Nephron progenitor cell (in vitro differentiated cells): ENCODE measurements around the gene CNKSR2.

Source experiments
- DNase-seq: peaks from one replicate; pipeline ENCODE4 v3.0.0; 2021
- H3K27ac Mint-ChIP-seq: 2 replicates; pipeline ENCODE4 v1.8.0; 2021; ENCODE audit warnings: mild to moderate bottlenecking, moderate library complexity, mixed read lengths
- H3K27me3 Mint-ChIP-seq: 2 replicates; pipeline ENCODE4 v1.8.0; 2021; ENCODE audit warnings: mild to moderate bottlenecking, low read depth, mixed read lengths; ENCODE audit not compliant: poor library complexity
- H3K36me3 Mint-ChIP-seq: 2 replicates; pipeline ENCODE4 v1.8.0; 2021; ENCODE audit warnings: low read depth, mixed read lengths
- H3K4me1 Mint-ChIP-seq: 2 replicates; pipeline ENCODE4 v1.8.0; 2021; ENCODE audit warnings: mixed read lengths
- H3K4me3 Mint-ChIP-seq: 2 replicates; pipeline ENCODE4 v1.8.0; 2021; ENCODE audit warnings: mild to moderate bottlenecking, moderate library complexity, mixed read lengths
- H3K9me3 Mint-ChIP-seq: 2 replicates; pipeline ENCODE4 v1.8.0; 2021; ENCODE audit warnings: mild to moderate bottlenecking, moderate library complexity, mixed read lengths
- TF ChIP-seq, protein P1 (sequence below): fragments of 200-600 bp; sonication (generic); IDR thresholded peaks from 2 replicates; pipeline ENCODE4 v1.5.0; 2021; ENCODE audit warnings: antibody characterized with exemption

Gene CNKSR2

DNA sequence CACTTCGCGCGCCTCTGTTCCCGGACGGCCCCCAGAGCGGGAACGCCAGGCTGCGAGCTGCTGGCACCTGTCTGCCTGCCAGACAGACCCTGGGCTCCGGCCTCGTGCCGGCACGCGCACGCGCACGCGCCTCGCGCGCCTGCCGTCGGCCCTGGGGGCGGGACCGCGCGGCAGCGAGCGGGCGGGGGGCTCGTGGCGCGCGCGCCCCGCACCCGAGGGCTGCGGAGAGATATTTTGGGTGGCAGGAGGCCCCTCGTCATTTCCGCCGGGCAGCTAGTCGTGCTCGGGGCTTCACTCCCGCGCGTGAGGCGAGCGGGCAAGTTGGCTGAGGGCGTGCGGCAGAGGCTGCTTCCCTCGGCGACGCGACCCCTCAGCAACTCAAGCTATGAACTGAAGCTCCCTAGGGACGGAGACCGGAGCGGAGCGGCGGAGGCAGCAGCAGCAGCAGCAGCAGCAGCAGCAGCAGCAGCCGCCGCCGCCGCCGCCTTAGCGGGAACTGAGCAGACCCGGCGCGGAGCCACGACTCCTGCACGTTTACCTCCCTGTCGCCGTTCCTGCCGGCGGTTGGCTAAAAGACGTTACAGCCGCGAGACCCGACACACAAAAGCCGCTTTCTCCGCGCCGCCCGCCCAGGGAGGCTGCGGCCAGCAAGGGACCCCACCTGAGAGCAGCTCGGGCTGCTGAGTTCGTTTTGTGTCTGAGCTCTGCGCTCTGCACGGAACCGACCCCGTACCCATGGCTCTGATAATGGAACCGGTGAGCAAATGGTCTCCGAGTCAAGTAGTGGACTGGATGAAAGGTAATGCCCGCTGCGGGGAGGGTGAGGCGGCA, at the start of gene CNKSR2:
Gene CNKSR2 (plus strand): TSS at position 256 of the 831 bp plus-strand sequence. CDS start 480 bp downstream, at position 736.
- H3K36me3 Mint-ChIP-seq = no peaks in the 10 kb centered on the region
- peak; percentile 91 for DNase-seq
- no peaks in the 10 kb centered on the region for H3K9me3 Mint-ChIP-seq
- H3K27me3 Mint-ChIP-seq = peaks cover 28% of the 10 kb centered on the region
- H3K4me1 Mint-ChIP-seq = peaks cover 24% of the 10 kb centered on the region
- TF ChIP-seq, protein P1, sequence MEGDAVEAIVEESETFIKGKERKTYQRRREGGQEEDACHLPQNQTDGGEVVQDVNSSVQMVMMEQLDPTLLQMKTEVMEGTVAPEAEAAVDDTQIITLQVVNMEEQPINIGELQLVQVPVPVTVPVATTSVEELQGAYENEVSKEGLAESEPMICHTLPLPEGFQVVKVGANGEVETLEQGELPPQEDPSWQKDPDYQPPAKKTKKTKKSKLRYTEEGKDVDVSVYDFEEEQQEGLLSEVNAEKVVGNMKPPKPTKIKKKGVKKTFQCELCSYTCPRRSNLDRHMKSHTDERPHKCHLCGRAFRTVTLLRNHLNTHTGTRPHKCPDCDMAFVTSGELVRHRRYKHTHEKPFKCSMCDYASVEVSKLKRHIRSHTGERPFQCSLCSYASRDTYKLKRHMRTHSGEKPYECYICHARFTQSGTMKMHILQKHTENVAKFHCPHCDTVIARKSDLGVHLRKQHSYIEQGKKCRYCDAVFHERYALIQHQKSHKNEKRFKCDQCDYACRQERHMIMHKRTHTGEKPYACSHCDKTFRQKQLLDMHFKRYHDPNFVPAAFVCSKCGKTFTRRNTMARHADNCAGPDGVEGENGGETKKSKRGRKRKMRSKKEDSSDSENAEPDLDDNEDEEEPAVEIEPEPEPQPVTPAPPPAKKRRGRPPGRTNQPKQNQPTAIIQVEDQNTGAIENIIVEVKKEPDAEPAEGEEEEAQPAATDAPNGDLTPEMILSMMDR = no peak
- H3K27ac Mint-ChIP-seq = no peak within 1 kb of the TSS
- H3K4me3 Mint-ChIP-seq = peak within 1 kb of the TSS; percentile 98

- TF ChIP-seq, protein P1 = no peak
- no peaks in the 10 kb centered on the region for H3K4me1 Mint-ChIP-seq
- no peak overlapping the region for H3K27ac Mint-ChIP-seq
- H3K9me3 Mint-ChIP-seq = peaks cover 45% of the 10 kb centered on the region
- no peak overlapping the region for H3K4me3 Mint-ChIP-seq
- peaks cover 8% of the 10 kb centered on the region for H3K36me3 Mint-ChIP-seq
- peaks cover 6% of the 10 kb centered on the region for H3K27me3 Mint-ChIP-seq
- DNase-seq = no peak
Observed at GRCh38 chrX:21354725-21355124, 19.5 kb upstream of the CNKSR2 start.

DNA sequence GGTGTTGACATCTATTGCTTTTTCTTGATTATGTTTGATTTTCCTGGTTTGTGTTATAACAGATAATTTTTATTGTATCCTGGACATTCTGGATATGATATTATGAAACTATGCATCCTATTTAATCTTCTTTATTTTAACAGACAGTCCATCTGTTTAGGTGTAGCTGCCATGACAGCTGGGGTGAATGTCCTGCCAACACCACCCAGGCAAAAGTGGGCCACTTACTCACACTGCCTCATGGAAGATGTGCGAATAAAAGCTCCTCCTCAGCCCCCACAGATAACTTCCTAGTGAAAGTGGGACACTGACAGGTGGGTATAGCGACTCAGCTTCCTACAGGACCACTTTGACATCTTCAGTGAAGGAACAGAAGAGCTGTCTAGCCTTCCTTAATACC, 18.4 kb upstream of the CNKSR2 start:
- Mint-ChIP-seq H3K27ac (no peak overlapping the region), H3K4me1 (no peaks in the 10 kb centered on the region), H3K36me3 (peaks cover 8% of the 10 kb centered on the region), H3K27me3 (peaks cover 6% of the 10 kb centered on the region), H3K4me3 (no peak overlapping the region), H3K9me3 (peaks cover 34% of the 10 kb centered on the region)
- TF ChIP-seq, protein P1 = no peak
- no peak for DNase-seq

DNA sequence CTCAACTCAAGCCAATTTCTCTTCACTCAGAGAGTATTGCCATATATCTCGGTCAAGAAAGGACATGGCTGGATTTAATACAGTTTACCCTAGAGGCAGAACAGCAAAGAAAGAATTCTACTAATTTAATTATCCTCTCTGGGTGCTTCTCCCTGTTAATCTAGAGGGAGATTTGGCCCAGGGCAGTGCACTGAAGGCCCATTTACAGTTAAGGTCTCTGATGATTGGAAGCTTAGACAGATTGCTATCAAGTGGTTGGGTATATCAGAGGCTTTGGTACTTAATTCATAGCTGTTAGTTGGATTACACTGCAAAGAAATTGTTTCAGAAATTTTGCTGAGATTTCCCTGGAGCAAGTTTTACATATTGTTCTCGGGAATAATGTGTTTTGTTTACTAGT, 4.6 kb upstream of the CNKSR2 start:
- Mint-ChIP-seq H3K4me3 (no peak overlapping the region), H3K36me3 (no peaks in the 10 kb centered on the region), H3K4me1 (peaks cover 4% of the 10 kb centered on the region), H3K27ac (no peak overlapping the region), H3K9me3 (no peaks in the 10 kb centered on the region), H3K27me3 (peaks cover 14% of the 10 kb centered on the region)
- TF ChIP-seq, protein P1 = no peak
- no peak for DNase-seq

DNA sequence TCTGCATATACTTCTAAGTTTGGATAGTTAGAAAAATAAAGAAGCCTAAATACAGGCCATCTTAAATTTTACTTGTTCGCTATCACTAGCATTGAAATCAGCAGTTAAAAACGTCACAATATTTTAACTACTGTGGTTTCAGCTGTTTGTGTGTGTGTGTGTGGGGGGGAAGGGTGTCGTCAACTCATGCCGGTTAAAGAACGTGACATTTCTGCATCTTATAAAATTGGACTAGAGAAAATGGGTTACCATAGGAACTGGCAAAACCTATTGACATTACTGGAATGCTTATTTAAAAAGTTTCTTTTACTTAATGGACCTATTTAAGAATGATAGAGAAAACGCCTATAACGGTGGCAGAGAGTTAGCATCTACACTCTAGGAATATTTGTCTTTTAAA, 1.2 kb upstream of the CNKSR2 start:
- TF ChIP-seq, protein P1 = no peak
- DNase-seq = no peak
- Mint-ChIP-seq H3K27me3 (peaks cover 28% of the 10 kb centered on the region), H3K9me3 (no peaks in the 10 kb centered on the region), H3K27ac (no peak overlapping the region), H3K4me3 (peak overlapping the region; percentile 79), H3K4me1 (peaks cover 20% of the 10 kb centered on the region), H3K36me3 (no peaks in the 10 kb centered on the region)

GRCh38 chrX:21373637-21374162, 518 bp upstream of the CNKSR2 start:
- Mint-ChIP-seq H3K36me3 (no peaks in the 10 kb centered on the region), H3K4me1 (peaks cover 20% of the 10 kb centered on the region), H3K9me3 (no peaks in the 10 kb centered on the region), H3K4me3 (peak overlapping the region; percentile 79), H3K27ac (no peak overlapping the region), H3K27me3 (peaks cover 28% of the 10 kb centered on the region)
- DNase-seq = no peak
- TF ChIP-seq, protein P1 = no peak
